HG02970 (cell line): ENCODE measurements around the gene ZNF248.
"Not testable (repeated sequence)": the region's sequence is repeated elsewhere in the genome, so short reads cannot be mapped to it uniquely, and the experiment has no call there.

ENCODE experiments used
- ATAC-seq: cut with Tn5 transposase; IDR thresholded peaks from one replicate; pipeline ENCODE4 v1.9.1; 2021; ENCODE audit warnings: mild to moderate bottlenecking, moderate library complexity, moderate number of reproducible peaks; ENCODE audit not compliant: unreplicated experiment, low FRiP score

Gene ZNF248

DNA sequence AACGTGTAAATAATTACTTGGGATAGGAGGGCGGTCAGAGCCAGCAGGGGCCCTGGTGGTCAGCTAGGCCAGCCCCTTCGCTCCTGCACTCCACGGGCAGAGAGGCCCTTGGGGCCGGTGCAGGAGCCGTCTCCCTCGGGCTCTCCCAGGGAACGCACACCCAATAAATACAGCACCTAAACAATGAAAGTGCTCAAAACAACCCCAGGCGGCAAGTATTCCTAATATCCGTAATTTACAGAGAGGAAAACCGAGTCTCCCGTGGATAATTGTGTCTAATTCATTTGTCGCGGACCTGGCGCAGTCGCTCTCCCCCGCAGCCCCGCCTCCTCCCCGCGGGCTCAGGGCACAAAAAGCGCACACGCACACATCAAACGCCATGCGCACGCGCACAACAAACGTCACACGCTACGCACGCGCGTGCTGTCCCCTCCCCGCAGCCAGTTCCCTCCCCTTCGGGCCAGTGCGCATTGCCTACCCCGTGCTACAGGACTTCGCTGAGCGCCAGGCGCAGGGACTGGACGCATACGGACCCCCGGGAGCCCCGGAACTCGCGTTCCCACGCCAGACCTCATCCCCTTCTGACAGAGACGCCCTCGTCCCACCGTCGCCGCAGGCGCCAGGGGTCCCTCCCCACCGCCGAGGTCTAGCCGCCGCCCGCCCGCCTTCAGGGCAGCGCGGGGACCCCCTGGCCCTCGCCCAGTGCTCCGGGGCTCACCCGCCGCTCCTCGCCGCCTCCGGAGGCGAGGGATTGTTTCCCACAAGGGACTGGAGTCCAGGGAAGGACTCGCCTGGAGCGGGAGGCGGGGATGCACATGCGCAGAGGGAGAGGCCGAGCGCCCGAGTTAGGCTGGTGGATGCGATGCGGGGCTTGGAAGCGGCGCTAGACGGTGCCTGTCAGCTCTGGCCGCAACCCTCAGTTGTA lies at the start of gene ZNF248:
ZNF248 (minus strand) TSS at position 324 of the 925 bp plus-strand sequence. CDS start 1,300 bp downstream, outside the sequence.
- ATAC-seq: peak; percentile 97

DNA sequence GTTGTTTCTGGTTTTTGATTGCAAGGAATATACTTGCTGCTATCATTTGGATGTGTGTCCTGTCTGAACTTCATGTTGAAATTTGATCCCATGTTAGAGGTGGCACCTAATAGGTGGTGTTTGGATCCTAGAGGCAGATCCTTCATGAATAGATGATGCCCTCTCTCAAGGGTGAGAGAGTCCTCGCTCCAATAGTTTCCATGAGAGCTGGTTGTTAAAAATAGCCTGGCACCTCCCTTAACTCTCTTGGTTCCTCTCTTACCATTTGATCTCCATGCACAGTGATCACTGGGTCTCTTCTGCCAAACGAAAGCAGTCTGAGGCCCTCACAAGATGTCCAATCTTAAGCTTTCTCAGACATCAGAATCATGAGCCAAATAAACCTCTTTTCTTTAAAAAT lies 49.0 kb upstream of the ZNF248 start:
- ATAC-seq: no peak

DNA sequence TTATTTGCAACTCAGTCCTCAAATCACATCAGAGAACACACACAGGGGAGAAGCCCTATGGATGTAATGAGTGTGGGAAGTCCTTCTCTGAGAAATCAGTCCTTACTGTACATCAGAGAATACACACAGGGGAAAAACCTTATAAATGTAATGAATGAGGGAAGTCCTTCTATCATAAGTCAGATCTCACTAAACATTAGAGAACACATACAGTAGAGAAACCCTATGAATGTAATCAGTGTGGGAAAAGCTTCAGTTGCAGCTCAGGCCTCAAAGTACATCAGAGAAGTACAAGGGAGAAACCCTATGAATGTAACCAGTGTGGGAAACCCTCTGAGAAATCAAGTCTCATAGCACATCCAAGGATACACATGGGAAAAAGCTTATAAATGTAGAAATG lies 39.0 kb upstream of the ZNF248 start:
- no peak for ATAC-seq

DNA sequence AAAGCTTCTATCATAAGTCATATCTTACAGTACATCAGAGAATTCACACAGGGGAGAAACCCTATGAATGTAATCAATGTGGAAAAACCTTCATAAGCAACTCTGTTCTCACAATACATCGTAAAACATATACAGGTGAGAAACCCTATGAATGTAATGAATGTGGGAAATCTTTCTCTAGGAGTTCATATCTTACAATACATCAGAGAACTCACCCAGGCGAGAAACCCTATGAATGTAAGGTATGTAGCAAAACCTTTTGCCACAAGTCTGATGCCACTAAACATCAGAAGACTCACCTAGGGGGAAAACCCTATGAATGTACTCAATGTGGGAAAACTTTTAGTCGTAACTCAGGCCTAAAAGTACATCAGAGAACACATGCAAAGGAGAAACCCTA lies 38.3 kb upstream of the ZNF248 start:
- ATAC-seq: no peak

DNA sequence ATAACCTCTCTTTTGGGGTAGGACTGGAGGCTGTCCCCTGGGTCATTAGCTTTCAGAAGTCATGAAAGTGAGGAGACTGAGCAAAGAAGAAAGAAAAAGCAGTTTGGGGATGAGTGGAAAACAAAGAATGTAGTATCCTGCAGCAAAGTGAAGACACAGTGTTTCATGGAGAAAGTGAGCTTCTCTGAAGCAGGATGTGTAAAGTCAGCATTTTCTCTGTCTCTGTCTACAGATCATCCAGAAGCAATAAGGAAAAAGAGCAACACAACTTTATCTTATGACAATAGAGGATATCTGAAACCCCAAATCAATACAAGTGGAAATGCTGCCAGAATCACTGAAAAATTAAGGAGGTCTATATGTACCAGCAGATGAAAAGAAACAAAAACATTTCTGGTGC lies 28.4 kb upstream of the ZNF248 start:
- no peak for ATAC-seq

DNA sequence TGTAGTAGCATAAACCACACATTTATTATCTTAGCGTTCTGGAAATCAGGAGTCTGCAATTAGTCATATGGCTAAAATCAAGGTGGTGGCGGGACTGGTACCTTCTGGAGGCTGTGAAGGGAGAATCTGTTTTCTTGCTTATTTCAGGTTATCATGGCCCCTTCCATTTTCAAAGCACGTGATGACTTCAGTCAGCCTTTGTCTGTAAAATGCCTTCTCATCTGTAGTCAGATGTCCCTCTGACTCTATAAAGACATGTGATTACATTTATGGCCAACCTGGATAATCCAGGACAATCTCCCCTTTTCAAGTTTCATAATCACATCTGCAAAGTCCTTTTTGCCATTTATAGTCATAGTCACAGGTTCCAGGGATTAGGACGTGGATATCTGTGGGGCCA lies 15.5 kb upstream of the ZNF248 start:
- no peak for ATAC-seq

DNA sequence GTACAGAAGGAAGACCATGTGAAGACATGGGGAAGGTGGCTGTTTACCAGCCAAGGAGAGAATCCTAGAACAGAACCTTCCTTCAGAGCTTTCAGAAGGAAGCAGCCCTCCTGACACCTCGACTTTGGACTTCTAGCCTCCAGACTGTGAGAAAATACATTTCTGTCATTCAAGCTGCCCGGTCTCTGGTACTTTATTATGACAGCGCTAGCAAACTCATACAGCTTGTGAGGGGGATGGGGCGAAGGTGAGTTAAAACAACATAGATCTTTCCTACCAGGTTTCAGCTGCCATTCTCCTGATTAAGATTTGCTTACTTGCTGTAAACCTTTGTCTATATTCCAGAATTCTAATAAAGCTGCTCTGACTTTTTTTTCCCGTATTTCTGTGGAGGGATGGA lies 14.9 kb upstream of the ZNF248 start:
- ATAC-seq: no peak

DNA sequence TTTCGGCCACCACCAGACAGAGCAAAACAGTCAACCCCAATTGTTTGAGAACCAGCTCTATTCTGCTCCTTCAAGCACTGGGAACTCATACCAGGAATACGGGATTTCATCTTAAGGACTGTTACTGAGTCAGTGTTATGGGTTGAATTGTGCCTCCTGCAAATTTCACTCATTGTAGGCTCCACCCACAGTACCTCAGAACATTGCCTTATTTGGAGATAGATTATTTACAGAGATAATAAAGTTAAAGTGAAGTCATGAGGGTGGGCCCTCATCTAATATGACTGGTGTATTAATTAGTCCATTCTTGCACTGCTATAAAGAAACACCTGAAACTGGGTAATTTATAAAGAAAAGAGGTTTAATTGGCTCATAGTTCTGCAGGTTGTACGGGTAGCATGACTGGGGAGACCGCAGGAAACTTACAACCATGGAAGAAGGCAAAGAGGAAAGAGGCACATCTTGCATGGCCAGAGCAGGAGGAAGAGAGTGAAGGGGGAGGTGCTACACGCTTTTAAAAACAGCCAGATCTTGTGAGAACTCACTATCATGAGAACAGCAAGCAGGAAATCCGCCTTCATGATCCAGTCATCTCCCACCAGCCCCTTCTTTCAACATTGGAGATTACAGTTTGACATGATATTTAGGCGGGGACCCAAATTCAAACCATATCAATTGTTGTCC lies 14.3 kb upstream of the ZNF248 start:
- ATAC-seq: no peak

DNA sequence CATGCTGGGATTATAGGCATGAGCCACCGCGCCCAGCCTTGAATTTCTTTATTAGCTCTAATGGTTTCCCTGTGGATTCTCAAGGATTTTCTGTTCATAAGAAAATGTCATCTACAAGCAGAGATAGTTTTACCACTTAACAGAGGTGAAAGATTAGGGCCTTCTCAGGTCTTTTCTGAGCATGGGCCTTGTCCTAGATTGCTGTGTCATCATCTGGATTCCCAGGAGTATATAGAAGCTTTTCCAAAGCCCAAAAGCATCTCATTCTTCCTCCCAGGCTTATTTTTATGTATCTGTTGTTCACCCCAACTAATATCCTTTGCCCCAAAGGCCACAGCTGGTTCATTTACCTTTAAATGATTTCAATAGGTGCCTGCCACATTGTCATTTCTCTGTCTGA lies 13.7 kb upstream of the ZNF248 start:
- ATAC-seq: no peak

DNA sequence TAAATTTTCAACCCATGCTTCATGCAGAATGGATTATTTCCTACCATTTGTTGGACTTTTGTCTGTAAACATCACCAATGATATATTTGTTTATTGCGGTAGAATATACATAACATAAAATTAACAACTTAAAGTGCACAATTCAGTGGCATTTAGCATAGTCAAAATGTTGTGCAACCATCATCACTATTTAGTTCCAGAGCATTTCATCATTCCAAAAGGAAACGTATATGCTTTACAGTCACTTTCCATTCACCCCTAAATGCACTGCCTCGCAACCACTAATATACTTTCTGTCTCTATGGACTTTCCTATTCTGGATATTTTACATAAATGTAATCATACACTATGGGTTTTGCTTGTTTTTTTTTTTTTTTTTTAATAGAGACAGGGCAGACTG lies 11.4 kb upstream of the ZNF248 start:
- ATAC-seq: no peak

DNA sequence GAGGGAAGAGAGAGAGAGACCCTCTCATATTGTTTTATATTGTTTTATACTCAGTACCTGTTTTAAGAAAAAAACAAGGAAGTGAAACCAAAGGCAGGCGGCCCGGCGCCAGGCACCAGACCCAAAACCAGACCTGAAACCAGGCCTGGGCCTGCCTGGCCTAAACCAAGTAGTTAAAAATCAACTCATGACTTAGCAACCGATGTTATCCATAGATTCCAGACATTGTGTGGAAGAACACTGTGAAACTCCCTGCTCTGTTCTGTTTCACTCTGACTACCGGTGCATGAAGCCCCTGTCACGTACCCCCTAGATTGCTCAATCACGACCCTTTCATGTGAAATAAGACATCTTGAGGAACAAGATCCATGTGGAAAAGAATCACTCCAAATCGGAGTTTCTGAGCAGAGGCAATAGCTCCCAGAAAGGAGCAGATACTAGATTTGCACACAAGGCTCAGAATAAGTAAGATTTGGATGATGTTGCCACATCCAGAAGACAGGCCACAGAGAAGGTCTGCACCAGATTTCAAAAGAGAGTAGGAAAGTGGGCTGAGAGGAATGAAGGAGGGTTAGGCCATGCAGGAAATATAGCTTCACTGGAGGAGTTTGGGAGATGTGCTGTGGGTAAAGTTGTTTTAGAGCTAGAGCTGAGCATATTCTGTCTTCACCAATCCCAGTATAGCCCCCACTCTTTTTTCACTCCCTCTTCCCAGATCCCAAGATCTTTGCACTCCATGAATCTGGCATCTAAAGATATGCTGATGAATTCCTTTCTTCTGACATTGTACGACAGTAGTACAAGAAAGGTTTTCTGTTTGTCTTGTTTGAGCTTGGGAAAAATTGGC lies 8.8 kb upstream of the ZNF248 start:
- ATAC-seq: no peak

DNA sequence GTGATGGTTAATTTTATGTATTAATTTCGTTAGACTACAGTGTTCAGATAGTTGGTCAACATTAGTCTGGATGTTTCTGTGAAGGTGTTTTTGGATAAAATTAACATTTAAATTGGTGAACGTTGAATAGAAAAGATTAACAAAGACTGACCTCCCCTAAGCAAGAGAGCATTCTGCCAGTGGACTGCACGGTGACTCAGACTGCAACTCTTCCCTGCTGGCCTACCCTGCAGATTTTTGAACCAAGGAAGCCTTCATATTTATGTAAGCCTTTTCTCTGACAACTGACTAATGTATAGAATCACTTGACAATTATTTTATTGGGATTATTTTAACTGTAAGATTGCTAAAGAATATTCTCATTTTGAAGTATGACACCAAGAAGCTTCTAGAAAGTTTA lies 7.9 kb upstream of the ZNF248 start:
- ATAC-seq: no peak

DNA sequence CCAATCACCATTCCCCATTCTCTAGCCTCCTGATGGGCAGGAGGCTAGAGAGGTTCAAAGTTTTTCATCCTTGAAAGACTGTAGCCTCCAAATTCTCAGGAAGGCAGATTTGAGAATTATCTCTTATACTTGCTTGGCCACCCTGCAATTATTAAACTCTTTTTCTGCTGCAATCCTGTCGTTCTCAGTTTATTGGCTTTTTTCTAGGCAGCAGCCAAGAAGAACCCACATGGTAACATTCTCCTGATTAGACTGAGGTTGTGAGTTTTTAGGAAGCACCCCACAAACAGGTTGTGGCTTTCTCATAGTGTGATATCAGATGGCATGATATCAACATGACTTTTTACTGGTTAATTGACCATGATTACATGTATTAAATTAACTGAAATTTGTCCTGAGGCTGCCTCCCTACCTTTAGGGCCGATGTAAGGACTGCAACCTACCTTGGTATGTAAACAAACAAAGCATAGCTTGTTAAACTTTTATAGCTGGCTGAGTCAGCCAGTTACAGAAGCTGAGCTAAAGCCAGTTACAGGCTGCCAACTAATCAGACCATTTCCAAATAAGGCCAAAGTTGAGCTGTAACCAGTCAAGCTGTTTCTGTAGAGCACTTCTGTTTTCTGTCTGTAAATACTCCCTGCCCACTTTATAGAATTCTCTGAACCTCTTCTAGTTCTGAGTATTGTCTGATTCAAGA lies 3.2 kb upstream of the ZNF248 start:
- no peak for ATAC-seq

DNA sequence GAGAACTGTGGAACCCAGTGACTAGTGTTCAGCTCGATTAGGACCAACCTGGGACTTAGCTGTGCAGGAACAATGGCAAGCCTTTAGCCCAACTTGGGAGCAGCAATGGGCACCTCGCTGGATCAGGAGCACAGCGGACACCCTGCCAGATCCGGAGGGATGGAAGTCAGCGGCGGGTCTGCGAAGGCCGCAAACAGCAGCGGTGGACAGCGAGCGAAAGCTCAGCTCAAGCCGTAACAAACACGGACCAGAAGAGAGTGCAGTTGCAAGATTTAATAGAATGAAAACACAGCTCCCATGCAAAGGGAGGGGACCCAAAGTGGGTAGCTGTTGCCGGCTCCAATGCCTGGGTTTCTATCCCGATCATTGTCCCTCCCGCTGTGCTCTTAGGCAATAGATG lies 1.9 kb upstream of the ZNF248 start:
- not testable (repeated sequence) for ATAC-seq

DNA sequence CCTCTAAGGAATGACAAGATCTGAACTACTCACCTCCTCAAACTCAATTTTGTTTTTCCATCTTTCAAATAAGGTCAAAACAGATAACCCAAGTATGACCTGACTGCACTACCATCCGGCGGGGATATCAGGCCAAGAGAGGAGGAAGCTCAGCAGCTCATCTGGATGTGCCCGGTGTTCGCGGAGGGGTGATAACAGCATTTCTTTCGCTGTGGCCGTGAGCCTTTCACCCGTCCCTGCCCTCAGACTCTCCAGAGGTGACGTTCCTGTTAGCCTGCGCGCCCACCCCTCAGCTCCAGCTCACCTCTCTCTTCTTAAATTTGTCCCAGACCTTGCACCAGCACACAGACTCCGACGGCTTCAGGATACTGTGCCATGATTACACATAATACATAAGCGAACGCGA lies 526 bp downstream of the ZNF248 start:
- ATAC-seq: peak; percentile 10

DNA sequence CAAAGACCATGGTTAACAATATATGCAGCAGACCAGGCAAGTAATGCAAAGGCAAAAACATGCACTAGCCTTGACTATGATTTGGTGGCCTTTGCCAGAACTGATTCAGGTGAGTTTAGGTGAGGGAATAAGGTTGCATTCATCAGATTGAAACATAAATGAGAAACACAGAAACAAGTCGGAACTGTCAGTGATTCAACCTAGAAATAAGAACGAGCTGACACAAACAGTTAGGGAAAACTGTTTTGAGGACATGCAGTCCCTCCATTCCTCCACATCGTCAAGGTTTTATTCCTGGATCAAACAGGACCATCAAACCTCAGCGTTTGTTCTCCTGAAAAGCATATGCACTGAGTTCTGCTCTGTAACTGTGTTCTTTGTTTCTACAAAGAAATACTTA lies 1.8 kb downstream of the ZNF248 start:
- no peak for ATAC-seq

DNA sequence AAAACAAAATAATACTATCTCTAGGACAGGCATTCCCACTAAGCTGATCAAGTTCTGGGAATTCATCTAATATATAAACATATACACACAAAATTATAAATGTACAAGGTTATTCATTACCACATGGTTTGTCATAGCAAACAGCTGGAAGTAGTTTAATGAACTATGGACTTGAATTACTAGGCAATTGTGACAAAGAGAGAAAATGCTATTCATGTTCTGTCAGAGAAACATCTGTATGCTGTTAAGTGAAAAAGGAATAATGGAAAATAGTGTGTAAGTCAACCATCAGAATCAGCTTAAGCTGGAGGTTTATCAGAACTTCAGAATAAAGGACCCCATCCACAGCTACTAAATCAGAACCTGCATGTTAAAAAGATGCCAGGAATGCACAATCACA lies 2.8 kb downstream of the ZNF248 start:
- no peak for ATAC-seq

DNA sequence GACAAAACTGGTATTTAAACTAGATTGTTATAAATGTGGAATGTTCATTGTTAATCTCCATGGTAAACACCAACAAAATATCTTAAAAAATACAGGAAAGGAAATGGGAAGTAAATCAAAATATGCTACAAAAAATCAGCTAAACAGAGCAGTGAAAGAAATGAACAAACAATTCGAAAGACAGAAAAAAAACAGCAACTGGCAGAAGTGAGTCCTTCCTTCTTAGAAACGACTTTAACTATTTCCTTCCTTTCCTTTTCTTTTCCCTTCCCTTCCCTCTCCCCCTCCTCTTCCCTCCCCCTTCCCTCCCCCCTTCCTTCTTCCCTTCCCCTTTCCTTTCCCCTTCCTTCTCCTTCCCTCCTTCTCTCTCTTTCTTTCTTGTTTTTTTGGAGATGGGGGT lies 12.8 kb downstream of the ZNF248 start:
- ATAC-seq: no peak

DNA sequence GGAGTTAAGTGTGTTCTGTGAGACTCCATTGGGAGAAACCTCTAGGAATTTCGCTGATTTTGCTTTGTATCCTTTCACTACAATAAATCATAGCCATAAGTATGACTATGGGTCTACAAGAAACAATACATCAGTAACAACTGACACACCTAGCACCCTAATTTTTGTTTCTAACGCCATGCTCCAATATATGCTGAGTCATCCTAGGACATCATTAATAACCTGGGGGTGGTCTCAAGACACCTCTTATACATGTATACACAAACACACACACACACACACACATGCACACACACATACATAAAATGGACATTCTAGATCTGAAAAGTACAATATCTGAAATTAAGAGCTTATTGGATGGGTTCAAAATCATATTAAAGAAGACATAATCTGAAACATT lies 18.2 kb downstream of the ZNF248 start:
- ATAC-seq: no peak
